Ishikawa (cell line): ENCODE data around the gene YJEFN3.

Experiments
- EP300 ChIP-seq: IDR thresholded peaks from 2 replicates; pipeline ENCODE4 v1.6.1; 2012; ENCODE audit warnings: borderline replicate concordance
- FOXM1 ChIP-seq: IDR thresholded peaks from 2 replicates; pipeline ENCODE4 v1.6.1; 2012; ENCODE audit warnings: low read depth, borderline replicate concordance
- RAD21 ChIP-seq: IDR thresholded peaks from 2 replicates; pipeline ENCODE4 v1.6.1; 2012; ENCODE audit warnings: low read depth
- YY1 ChIP-seq: IDR thresholded peaks from 2 replicates; pipeline ENCODE4 v1.6.1; 2012; ENCODE audit warnings: low read depth

DNA sequence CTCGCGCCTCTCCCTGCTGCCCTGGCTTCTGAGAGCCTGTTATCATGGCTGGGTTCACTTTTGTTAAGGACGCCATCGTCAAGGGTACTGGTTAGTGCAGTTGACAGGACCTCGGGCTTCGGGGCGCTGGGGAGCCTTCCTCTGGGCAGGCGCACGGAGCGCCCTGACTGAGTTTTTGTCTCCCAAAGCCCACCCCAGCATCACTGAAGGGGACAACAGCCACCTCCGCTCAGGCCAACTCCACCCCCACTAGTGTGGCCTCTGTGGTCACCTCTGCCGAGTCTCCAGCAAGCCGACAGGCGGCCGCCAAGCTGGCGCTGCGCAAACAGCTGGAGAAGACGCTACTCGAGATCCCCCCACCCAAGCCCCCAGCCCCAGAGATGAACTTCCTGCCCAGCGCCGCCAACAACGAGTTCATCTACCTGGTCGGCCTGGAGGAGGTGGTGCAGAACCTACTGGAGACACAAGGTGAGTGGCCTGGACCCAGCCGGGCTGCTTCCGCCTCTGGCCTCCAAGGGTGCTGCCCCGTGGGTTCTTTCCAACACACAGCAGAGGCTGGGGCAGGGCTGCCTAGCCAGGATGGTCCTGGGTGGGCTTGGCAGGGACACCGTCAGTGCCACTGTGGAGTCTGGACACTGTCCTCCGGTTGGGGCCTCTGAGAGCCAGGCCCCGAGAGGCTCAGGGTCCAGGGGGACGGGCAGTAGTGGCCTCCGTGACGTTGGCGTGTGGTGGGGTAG is 30.3 kb upstream of the YJEFN3 start:
- no peak for TF ChIP-seq RAD21
- no peak for TF ChIP-seq EP300
- no peak for TF ChIP-seq FOXM1
- no peak for TF ChIP-seq YY1
